Measurements from ENCODE around the gene ANAPC1.
"Not testable (repeated sequence)": the region's sequence is repeated elsewhere in the genome, so short reads cannot be mapped to it uniquely, and the experiment has no call there.

DNA sequence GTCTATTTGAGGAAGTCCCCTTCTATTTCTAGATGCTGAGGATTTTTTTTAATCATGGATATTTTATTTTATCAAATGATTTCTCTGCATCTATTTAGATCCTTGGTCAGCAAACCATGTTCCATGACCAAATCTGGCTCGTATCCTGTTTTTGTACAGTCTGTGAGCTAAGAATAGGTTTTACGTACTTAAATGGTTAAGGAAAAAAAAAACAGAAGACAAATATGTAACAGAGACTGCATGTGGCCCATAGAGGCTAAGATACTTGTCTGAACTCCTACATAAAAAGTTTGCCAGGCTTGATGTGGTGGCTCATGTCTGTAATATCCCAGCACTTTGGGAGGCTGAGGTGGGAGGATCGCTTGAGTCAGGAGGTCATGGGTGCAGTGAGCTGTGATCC, 31.4 kb downstream of the ANAPC1 start:
- TF ChIP-seq EP300, CTCF, POLR2A (IDR thresholded peaks at IDR 0.05): not testable (repeated sequence)
